DMS153 (cell line): ENCODE results near the gene DYNLRB1.
A peak's percentile ranks its signal among the peaks of the same experiment; 100 is the strongest.

ENCODE experiments used
- DNase-seq: peaks from one replicate; lab custom pipeline; 2025; lab: John Stamatoyannopoulos, UW

The DYNLRB1 gene

DNA sequence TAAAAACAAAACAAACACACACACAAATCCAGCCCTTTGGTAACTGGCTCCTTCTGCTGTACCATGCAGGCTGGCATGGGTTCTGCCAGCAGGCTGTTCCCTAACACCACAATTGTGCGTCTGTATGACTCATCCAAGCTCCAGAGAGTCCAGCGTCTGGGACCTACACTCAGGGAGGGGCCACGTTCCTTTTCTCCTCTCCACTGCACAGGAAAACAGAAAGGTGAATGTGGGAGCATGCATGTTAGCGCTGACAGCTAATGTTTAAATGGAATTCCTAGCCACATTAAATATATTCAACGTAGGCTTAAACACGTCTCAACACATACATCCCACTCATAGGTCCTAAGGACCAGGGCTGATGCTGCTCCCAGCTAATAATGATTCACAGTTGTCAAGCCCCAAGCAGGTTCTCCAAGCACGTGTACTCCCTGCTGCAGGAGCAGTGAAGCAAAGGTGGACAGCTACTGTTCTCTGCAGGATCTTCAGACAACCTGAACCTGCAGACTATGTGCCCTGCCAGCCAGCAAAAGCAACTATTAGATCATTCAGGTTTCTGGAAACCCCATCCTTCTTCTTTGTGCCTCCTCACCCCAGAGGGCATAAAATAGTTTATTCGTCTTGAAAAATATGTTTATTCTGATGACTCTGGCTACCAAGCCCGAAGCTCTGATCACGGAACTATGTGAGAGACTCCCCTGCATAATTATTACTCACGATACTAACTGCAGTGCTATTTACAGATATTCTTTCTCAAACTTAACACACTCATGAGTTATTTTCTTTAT is 63.2 kb downstream of the DYNLRB1 start:
- peak; percentile 63 for DNase-seq

DNA sequence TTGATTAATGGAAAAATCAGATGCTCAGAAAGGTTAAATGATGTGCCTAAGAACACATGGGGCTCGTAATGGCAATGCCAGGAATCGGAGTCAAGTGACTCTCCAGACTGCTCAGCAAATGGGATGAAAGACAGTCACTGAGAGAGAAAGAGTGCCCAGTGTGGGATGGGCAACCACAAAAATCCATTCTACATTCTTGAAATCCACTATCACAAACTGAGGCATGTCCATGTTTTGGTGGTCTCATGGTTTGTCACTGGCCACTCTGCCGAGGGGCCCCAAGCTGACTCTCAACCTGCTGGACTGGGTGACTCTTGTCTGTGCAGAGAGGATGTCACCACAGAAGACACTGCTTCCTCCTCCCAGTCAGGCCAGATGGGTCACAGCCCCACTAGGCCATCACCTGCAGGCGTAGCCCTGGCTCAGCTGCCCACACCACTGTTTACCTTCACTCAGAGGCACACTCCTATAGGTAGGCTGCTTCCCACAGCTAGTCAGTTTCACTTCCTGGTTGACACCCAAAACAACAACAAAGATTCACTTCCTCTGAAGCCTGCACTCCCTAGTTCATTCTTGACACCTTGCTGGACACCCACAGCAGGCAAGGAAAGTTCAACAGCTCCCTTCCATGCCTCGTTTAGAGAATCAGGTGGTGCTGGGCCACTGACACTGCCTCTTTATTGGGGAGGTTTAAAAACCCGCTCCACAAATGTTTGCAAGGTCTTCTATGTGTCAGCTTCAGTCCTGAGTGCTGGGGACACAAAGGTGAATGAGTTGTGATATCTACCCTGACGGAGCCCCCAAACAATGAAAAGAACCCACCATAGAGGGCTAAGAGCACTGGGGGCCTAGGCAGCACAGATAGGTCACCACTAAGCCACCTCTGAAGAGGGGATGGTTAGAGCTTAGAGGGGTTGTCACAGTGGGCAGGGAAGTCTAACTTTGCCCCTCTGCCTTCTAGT is 64.0 kb downstream of the DYNLRB1 start:
- DNase-seq = peak; percentile 87

DNA sequence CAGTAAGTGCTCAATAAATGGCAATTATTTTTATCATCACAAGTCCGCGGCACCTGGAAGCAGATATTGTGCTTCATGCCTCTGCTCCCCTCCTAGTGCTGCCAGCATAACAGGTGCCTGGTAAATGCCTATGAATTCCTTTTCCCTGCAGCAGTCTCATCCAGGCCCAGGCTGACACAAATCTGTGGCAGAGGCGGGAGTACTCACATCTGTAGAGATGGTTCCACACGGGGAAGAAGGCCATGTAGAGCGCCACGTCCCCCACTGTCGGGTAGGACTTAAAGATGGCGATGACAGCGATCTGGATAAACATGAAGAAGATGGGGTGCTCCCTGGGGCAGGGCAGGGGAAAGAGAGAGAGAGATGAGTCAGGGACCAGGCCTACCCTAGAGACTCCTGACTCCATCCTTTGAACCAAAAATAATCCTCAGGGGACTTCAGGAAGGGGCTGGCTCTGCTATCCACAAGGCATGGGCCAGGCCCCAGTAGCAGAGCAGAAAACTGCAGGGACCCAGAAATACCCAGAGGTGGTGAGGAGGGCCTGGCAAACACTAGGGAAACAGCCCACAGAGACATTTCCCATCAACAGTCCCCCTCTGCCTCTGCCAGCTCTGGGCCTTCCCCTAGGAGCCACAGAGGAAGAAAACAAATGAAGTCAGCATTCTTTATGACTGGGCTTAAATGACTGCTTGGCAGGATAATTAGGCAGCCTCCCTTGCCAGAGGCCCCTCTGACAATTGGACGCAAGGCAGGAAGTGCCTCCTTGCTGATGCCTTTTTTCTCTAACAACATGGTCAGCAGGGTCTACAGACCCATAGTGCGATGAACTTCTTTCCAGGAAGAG is 65.3 kb downstream of the DYNLRB1 start:
- peak; percentile 57 for DNase-seq

DNA sequence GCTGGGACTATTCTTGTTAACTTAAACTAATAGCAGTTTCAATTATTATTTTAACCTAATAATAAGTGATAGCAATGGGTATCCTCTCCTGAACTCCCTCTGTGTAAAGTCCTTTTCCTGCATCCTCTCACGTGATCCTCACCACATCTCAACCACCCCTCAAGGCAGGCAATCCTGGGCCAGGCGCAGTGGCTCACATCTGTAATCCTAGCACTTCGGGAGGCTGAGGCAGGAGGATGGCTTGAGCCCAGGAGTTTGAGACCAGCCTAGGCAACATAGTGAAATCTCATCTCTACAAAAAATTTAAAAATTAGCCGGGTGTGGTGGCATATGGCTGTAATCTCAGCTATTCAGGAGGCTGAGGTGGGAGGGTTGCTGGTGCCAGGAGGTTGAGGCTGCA is 66.0 kb downstream of the DYNLRB1 start:
- DNase-seq = no peak

DNA sequence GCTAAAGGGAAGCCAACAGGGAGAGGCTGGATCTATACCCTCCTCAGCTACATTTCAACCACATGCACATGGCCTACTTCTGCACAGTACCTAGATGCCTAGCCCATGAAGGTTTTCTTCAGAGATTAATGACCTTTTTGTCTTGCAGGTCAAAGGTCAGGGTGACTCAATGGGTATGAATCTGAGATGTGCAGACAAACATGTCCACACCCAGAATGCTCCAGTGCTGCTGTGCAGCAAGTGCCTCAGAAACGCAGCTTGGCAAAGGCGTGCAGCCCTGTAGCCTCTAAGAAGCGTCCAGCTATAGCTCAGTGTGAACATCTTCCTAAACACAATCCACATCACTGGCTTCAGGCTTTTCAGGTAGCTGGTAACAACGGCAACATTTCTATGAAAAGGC is 66.7 kb downstream of the DYNLRB1 start:
- DNase-seq = no peak

DNA sequence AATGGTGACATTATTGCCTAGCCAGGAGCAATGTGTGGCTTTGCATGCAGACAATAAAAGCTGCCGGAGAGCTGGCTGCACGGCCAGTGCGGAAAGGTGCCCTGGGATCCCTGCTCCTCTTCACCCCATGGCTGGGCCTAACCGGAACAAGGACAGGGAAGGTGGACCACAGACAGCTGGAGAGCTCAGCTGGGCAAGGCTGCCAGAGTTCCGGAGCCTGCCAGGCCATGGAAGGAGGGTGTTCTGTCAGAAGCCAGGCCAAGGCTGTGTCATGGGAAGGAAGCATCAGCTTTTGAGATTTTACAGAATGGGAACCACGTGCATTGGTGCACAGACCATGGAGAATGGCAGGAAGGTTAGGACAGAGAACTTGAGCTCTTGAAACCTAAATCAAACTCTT is 67.3 kb downstream of the DYNLRB1 start:
- no peak for DNase-seq

DNA sequence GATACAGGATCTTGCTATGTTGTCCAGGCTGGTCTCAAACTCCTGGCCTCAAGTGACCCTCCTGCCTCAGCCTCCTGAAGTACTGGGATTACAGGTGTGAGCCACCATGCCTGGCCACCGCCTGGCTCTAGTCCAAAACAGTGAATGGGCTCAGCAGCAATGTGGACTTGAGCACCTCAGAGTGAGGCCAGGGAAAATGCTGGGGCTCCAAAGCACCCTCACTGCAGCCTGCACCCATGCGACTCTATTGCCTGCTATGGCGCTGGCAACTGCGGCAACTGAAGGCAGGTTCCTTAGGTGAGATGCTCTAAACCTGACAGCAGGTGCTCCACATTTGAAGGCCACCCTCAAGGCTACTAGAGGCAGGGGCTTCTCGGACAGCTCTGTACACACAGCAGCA is 68.8 kb downstream of the DYNLRB1 start:
- DNase-seq = no peak

DNA sequence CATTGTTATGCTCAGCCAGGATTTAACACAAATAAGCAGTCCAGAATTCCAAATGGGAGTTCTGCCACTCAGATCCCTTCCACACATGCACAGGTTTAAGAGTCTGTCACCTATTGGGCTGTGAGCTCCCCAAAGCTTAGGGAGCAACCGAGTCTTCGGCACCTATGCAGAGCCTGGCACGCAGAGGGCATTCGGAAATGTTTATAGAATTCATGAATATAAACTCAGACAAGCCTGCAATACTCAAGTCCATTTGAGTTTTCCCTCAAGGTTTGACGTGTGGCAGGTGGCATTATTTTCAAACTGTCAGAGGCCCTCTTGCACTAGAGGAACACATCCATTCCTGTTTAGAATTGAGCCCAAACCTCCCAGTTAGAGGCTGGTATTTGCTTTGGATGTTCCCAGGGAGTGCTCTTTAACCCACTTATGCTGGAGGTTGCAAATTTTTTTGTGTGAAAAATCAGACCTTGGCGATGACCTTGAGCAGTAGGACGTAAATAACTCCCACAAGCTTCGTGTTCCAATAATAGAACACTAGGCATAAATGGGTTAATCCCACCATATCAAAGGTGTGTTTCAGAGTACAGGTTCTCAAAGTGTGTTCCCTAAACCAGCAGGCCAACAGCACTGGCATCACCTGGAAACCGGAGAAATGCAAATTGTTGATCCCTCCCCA is 70.4 kb downstream of the DYNLRB1 start:
- no peak for DNase-seq
